Measurements from ENCODE around the gene VPS36. TPM values are rescaled to one million over a fixed set of nuclear protein-coding genes. Genes with fewer than 3 reads are reported as not detected.

The VPS36 gene
- total and polyA plus RNA-seq, 2 of the 13 experiments (the other 11 are each of a cell fraction or from before 2014, with no cell fraction given) = 17.2 to 22.4 TPM

- TF ChIP-seq ZNF326 (CRISPR knock-in tag; IDR thresholded peaks at IDR 0.05; ENCODE audit: borderline replicate concordance) (no peak), NCOA1 (CRISPR knock-in tag; IDR thresholded peaks at IDR 0.05) (no peak), ZNF460 (CRISPR knock-in tag; IDR thresholded peaks at IDR 0.05; ENCODE audit: borderline replicate concordance) (no peak; the same call in 1 of the 2 replicates), ZFP90 (CRISPR knock-in tag; IDR thresholded peaks at IDR 0.05; ENCODE audit: borderline replicate concordance) (peak; percentile 82; the same call in 1 of the 2 replicates), ZNF879 (CRISPR knock-in tag; IDR thresholded peaks at IDR 0.05) (0 out of 2 replicates have a peak, but pooled peaks have one; percentile 51), ZNF263 (CRISPR knock-in tag; IDR thresholded peaks at IDR 0.05) (peak; percentile 72), AFF4 (CRISPR knock-in tag; IDR thresholded peaks at IDR 0.05) (no peak), MED1 (CRISPR knock-in tag; IDR thresholded peaks at IDR 0.05) (peak; percentile 81), ZNF205 (CRISPR knock-in tag; IDR thresholded peaks at IDR 0.05) (peak; percentile 40; the same call in 1 of the 2 replicates), NFIC (IDR thresholded peaks at IDR 0.05; ENCODE audit: low read length) (peak; percentile 44; the same call in 1 of the 2 replicates)
- TF ChIP-seq, protein P1, sequence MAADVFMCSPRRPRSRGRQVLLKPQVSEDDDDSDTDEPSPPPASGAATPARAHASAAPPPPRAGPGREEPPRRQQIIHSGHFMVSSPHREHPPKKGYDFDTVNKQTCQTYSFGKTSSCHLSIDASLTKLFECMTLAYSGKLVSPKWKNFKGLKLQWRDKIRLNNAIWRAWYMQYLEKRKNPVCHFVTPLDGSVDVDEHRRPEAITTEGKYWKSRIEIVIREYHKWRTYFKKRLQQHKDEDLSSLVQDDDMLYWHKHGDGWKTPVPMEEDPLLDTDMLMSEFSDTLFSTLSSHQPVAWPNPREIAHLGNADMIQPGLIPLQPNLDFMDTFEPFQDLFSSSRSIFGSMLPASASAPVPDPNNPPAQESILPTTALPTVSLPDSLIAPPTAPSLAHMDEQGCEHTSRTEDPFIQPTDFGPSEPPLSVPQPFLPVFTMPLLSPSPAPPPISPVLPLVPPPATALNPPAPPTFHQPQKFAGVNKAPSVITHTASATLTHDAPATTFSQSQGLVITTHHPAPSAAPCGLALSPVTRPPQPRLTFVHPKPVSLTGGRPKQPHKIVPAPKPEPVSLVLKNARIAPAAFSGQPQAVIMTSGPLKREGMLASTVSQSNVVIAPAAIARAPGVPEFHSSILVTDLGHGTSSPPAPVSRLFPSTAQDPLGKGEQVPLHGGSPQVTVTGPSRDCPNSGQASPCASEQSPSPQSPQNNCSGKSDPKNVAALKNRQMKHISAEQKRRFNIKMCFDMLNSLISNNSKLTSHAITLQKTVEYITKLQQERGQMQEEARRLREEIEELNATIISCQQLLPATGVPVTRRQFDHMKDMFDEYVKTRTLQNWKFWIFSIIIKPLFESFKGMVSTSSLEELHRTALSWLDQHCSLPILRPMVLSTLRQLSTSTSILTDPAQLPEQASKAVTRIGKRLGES (CRISPR knock-in tag; IDR thresholded peaks at IDR 0.05; ENCODE audit: borderline replicate concordance) = 0 out of 2 replicates have a peak, but pooled peaks have one; percentile 18
- TF ChIP-seq, protein P2, sequence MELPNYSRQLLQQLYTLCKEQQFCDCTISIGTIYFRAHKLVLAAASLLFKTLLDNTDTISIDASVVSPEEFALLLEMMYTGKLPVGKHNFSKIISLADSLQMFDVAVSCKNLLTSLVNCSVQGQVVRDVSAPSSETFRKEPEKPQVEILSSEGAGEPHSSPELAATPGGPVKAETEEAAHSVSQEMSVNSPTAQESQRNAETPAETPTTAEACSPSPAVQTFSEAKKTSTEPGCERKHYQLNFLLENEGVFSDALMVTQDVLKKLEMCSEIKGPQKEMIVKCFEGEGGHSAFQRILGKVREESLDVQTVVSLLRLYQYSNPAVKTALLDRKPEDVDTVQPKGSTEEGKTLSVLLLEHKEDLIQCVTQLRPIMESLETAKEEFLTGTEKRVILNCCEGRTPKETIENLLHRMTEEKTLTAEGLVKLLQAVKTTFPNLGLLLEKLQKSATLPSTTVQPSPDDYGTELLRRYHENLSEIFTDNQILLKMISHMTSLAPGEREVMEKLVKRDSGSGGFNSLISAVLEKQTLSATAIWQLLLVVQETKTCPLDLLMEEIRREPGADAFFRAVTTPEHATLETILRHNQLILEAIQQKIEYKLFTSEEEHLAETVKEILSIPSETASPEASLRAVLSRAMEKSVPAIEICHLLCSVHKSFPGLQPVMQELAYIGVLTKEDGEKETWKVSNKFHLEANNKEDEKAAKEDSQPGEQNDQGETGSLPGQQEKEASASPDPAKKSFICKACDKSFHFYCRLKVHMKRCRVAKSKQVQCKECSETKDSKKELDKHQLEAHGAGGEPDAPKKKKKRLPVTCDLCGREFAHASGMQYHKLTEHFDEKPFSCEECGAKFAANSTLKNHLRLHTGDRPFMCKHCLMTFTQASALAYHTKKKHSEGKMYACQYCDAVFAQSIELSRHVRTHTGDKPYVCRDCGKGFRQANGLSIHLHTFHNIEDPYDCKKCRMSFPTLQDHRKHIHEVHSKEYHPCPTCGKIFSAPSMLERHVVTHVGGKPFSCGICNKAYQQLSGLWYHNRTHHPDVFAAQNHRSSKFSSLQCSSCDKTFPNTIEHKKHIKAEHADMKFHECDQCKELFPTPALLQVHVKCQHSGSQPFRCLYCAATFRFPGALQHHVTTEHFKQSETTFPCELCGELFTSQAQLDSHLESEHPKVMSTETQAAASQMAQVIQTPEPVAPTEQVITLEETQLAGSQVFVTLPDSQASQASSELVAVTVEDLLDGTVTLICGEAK (IDR thresholded peaks at IDR 0.05) = no peak
- TF ChIP-seq, protein P2 (CRISPR knock-in tag; IDR thresholded peaks at IDR 0.05) = peak; percentile 95
Measured at GRCh38 chr13:52450012-52450792, at the start of gene VPS36 (continued).

Data from HepG2 (cell line).